Astrocyte (in vitro differentiated cells and primary cell): Measurements from ENCODE around the gene CD27. TPM values are rescaled to one million over a fixed set of nuclear protein-coding genes. Genes with fewer than 3 reads are reported as not detected.

Experiments
- DNase-seq: peaks from one replicate; pipeline ENCODE4 v3.0.0-alpha.2; 2010; ENCODE audit warnings: low read depth
- FAIRE-seq: peaks from 2 replicates; lab custom pipeline; 2011; peaks lifted over from hg19 to GRCh38; lab: Jason Lieb, UNC
- H2AFZ ChIP-seq: 2 replicates; pipeline ENCODE4 v1.6.0; 2012; ENCODE audit warnings: low read depth, low read length, inconsistent platforms
- H3K27ac ChIP-seq: 2 replicates; pipeline ENCODE4 v1.5.1; 2011; ENCODE audit warnings: low read depth, low read length, inconsistent platforms
- H3K27me3 ChIP-seq: 2 replicates; pipeline ENCODE4 v1.6.0; 2011; ENCODE audit warnings: low read length, inconsistent platforms; ENCODE audit not compliant: insufficient read depth
- H3K36me3 ChIP-seq: 2 replicates; pipeline ENCODE4 v1.5.1; 2011; ENCODE audit warnings: low read length, inconsistent platforms; ENCODE audit not compliant: insufficient read depth
- H3K4me1 ChIP-seq: 2 replicates; pipeline ENCODE4 v1.5.1; 2011; ENCODE audit warnings: low read length, inconsistent platforms; ENCODE audit not compliant: insufficient read depth
- H3K4me2 ChIP-seq: 2 replicates; pipeline ENCODE4 v1.6.0; 2012; ENCODE audit warnings: low read length, inconsistent platforms
- H3K4me3 ChIP-seq: 2 replicates; pipeline ENCODE4 v1.5.1; 2011; ENCODE audit warnings: low read depth, mild to moderate bottlenecking, low read length, inconsistent platforms; ENCODE audit not compliant: insufficient read depth
- H3K79me2 ChIP-seq: 2 replicates; pipeline ENCODE4 v1.6.0; 2012; ENCODE audit warnings: mild to moderate bottlenecking, low read length, inconsistent platforms; ENCODE audit not compliant: insufficient read depth
- H3K9ac ChIP-seq: 2 replicates; pipeline ENCODE4 v1.6.0; 2012; ENCODE audit warnings: mild to moderate bottlenecking, low read length, inconsistent platforms
- H3K9me3 ChIP-seq: 2 replicates; pipeline ENCODE4 v1.5.1; 2012; ENCODE audit warnings: low read depth, mild to moderate bottlenecking, low read length, inconsistent platforms; ENCODE audit not compliant: insufficient read depth
- H4K20me1 ChIP-seq: 2 replicates; pipeline ENCODE4 v1.6.0; 2012; ENCODE audit warnings: low read length, inconsistent platforms; ENCODE audit not compliant: insufficient read depth
- H3K27ac Mint-ChIP-seq: one replicate; pipeline ENCODE4 v1.8.0; 2021; ENCODE audit warnings: mild to moderate bottlenecking, mixed read lengths; ENCODE audit not compliant: unreplicated experiment
- H3K27me3 Mint-ChIP-seq: one replicate; pipeline ENCODE4 v1.8.0; 2021; ENCODE audit warnings: low read depth, mixed read lengths; ENCODE audit not compliant: unreplicated experiment
- H3K36me3 Mint-ChIP-seq: one replicate; pipeline ENCODE4 v1.8.0; 2021; ENCODE audit warnings: low read depth, mixed read lengths; ENCODE audit not compliant: unreplicated experiment
- H3K4me1 Mint-ChIP-seq: one replicate; pipeline ENCODE4 v1.8.0; 2021; ENCODE audit warnings: low read depth, mixed read lengths; ENCODE audit not compliant: unreplicated experiment
- H3K4me3 Mint-ChIP-seq: one replicate; pipeline ENCODE4 v1.8.0; 2021; ENCODE audit warnings: mild to moderate bottlenecking, moderate library complexity, mixed read lengths; ENCODE audit not compliant: unreplicated experiment
- H3K9me3 Mint-ChIP-seq: one replicate; pipeline ENCODE4 v1.8.0; 2021; ENCODE audit warnings: mild to moderate bottlenecking, mixed read lengths; ENCODE audit not compliant: unreplicated experiment
- CTCF ChIP-seq: IDR thresholded peaks from 2 replicates; pipeline ENCODE4 v1.5.1; 2011; ENCODE audit warnings: low read depth, mild to moderate bottlenecking, inconsistent platforms, low read length, moderate library complexity; ENCODE audit not compliant: insufficient read depth
- EZH2 ChIP-seq: IDR thresholded peaks from 2 replicates; pipeline ENCODE4 v1.6.1; 2012; ENCODE audit warnings: mild to moderate bottlenecking, low read length, inconsistent platforms; ENCODE audit not compliant: insufficient read depth
- total RNA-seq: library from RNA; stranded (reverse); gene quantifications from 2 replicates; pipeline ENCODE4 v1.2.1, GENCODE V29; 2021

Gene CD27
- total RNA-seq, 1 donor from 2014 or later: not detected

GRCh38 chr12:6450091-6450868 is 5.5 kb downstream of the CD27 start:
- H4K20me1 ChIP-seq: no peaks in the 10 kb centered on the region
- H2AFZ ChIP-seq: peak overlapping the region; percentile 94
- no peaks in the 10 kb centered on the region for H3K36me3 ChIP-seq
- no peaks in the 10 kb centered on the region for H3K27me3 ChIP-seq
- TF ChIP-seq CTCF: no peak
- TF ChIP-seq EZH2: no peak
- DNase-seq: no peak
- H3K27me3 Mint-ChIP-seq: peaks cover 11% of the 10 kb centered on the region
- no peak overlapping the region for H3K27ac ChIP-seq
- H3K4me3 Mint-ChIP-seq: no peak overlapping the region
- peaks cover 1% of the 10 kb centered on the region for H3K9me3 Mint-ChIP-seq
- H3K4me1 ChIP-seq: peaks cover 28% of the 10 kb centered on the region
- peaks cover 7% of the 10 kb centered on the region for H3K36me3 Mint-ChIP-seq
- peak overlapping the region; percentile 78 for H3K9ac ChIP-seq
- H3K4me1 Mint-ChIP-seq: peaks cover 14% of the 10 kb centered on the region
- H3K27ac Mint-ChIP-seq: peak overlapping the region; percentile 34
- H3K4me2 ChIP-seq: peak overlapping the region; percentile 92
- H3K79me2 ChIP-seq: no peaks in the 10 kb centered on the region
- FAIRE-seq: no peak
- no peaks in the 10 kb centered on the region for H3K9me3 ChIP-seq
- H3K4me3 ChIP-seq: peak overlapping the region; percentile 65

DNA sequence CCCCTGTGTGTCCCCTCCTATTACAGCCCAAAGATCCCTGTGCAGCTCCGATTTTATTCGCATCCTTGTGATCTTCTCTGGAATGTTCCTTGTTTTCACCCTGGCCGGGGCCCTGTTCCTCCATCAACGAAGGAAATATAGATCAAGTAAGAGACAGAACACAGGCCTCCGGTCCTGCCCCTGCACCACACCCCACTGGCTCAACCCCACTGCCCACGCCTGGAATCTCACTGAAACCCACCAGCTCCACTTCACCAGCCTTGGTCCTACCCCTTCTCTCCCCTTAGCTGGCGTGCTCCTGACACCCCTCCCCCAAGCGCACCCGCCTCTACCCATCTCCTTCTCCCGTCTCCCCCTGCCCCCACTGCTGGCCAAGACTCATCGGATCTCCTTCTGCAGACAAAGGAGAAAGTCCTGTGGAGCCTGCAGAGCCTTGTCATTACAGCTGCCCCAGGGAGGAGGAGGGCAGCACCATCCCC is 6.2 kb downstream of the CD27 start:
- no peaks in the 10 kb centered on the region for H3K9me3 ChIP-seq
- no peaks in the 10 kb centered on the region for H3K27me3 ChIP-seq
- peaks cover 14% of the 10 kb centered on the region for H3K4me1 Mint-ChIP-seq
- no peaks in the 10 kb centered on the region for H3K9me3 Mint-ChIP-seq
- FAIRE-seq (no peak), DNase-seq (no peak)
- peak overlapping the region; percentile 92 for H3K4me2 ChIP-seq
- H4K20me1 ChIP-seq: no peaks in the 10 kb centered on the region
- no peak overlapping the region for H3K27ac ChIP-seq
- H3K4me1 ChIP-seq: peaks cover 28% of the 10 kb centered on the region
- peaks cover 7% of the 10 kb centered on the region for H3K27me3 Mint-ChIP-seq
- H3K36me3 ChIP-seq: no peaks in the 10 kb centered on the region
- peak overlapping the region; percentile 65 for H3K4me3 ChIP-seq
- TF ChIP-seq CTCF (no peak), EZH2 (no peak)
- H3K27ac Mint-ChIP-seq: no peak overlapping the region
- H3K4me3 Mint-ChIP-seq: peak overlapping the region; percentile 72
- no peaks in the 10 kb centered on the region for H3K79me2 ChIP-seq
- H3K36me3 Mint-ChIP-seq: peaks cover 7% of the 10 kb centered on the region
- peak overlapping the region; percentile 78 for H3K9ac ChIP-seq
- peak overlapping the region; percentile 94 for H2AFZ ChIP-seq
